HG03280 (cell line): ENCODE results near the gene SELENOO.

Source experiments
- ATAC-seq: cut with Tn5 transposase; IDR thresholded peaks from one replicate; pipeline ENCODE4 v1.9.1; 2021; ENCODE audit warnings: mild to moderate bottlenecking, moderate library complexity; ENCODE audit not compliant: unreplicated experiment

The SELENOO gene

GRCh38 chr22:50264946-50265669 is 64.3 kb downstream of the SELENOO start:
- no peak for ATAC-seq

GRCh38 chr22:50266994-50267393 is 66.2 kb downstream of the SELENOO start:
- no peak for ATAC-seq
